Activated CD8-positive, alpha-beta T cell treated with anti-CD3 and anti-CD28 coated beads, Interleukin-2, amount 10 ng/mL, durations not matched to agents 7 days and 5 days (primary cell): ENCODE results near the gene THPO. TPM values are rescaled to one million over a fixed set of nuclear protein-coding genes. Genes with fewer than 3 reads are reported as not detected.

Experiments
- ATAC-seq: fragments of 150-1000 bp; cut with Tn5 transposase; one replicate; pipeline ENCODE4 v1.10.0; 2021; ENCODE audit warnings: moderate library complexity
- CTCF ChIA-PET: fragments of 350-600 bp; sonication (Branson Sonifier 250); formaldehyde crosslinking; loops from one replicate; lab custom pipeline; 2021; ENCODE audit warnings: antibody characterized with exemption; lab: Charles Lee
- POLR2A ChIA-PET: fragments of 350-600 bp; sonication (Branson Sonifier 250); formaldehyde crosslinking; loops from one replicate; lab custom pipeline; 2021; ENCODE audit warnings: antibody characterized with exemption; lab: Charles Lee
- DNase-seq: peaks from one replicate; pipeline ENCODE4 v3.0.0-alpha.2; 2020
- H3K27ac Mint-ChIP-seq: one replicate; pipeline ENCODE4 v1.8.0; 2021; ENCODE audit warnings: mild to moderate bottlenecking, mixed read lengths
- H3K27me3 Mint-ChIP-seq: one replicate; pipeline ENCODE4 v1.8.0; 2021; ENCODE audit warnings: low read depth, mixed read lengths
- H3K36me3 Mint-ChIP-seq: one replicate; pipeline ENCODE4 v1.8.0; 2021; ENCODE audit warnings: low read depth, mixed read lengths
- H3K4me1 Mint-ChIP-seq: one replicate; pipeline ENCODE4 v1.8.0; 2021; ENCODE audit warnings: low read depth, mixed read lengths
- H3K4me3 Mint-ChIP-seq: one replicate; pipeline ENCODE4 v1.8.0; 2021; ENCODE audit warnings: mild to moderate bottlenecking, mixed read lengths
- H3K9me3 Mint-ChIP-seq: one replicate; pipeline ENCODE4 v1.8.0; 2022; ENCODE audit warnings: mixed read lengths; ENCODE audit not compliant: insufficient read depth
- total RNA-seq, 2 experiments: library from RNA; stranded (reverse); gene quantifications; one replicate each; pipeline ENCODE4 v1.2.3, GENCODE V29; 2021

The THPO gene
- total RNA-seq, 2 experiments from 2014 or later = not detected

GRCh38 chr3:184335291-184335660, 42.7 kb downstream of the THPO start:
- DNase-seq (no peak), ATAC-seq (no peak)
- Mint-ChIP-seq H3K27me3 (no peaks in the 10 kb centered on the region), H3K36me3 (peaks cover 45% of the 10 kb centered on the region), H3K4me1 (peaks cover 43% of the 10 kb centered on the region), H3K4me3 (peak overlapping the region; percentile 77), H3K27ac (peak overlapping the region; percentile 87), H3K9me3 (no peaks in the 10 kb centered on the region)
- CTCF ChIA-PET = interaction anchor here (1.3 kb wide), 1 partner anchor 18 kb away, joined by 6 read pairs; no protein-coding TSS in a partner anchor
- POLR2A ChIA-PET = no interaction called here

DNA sequence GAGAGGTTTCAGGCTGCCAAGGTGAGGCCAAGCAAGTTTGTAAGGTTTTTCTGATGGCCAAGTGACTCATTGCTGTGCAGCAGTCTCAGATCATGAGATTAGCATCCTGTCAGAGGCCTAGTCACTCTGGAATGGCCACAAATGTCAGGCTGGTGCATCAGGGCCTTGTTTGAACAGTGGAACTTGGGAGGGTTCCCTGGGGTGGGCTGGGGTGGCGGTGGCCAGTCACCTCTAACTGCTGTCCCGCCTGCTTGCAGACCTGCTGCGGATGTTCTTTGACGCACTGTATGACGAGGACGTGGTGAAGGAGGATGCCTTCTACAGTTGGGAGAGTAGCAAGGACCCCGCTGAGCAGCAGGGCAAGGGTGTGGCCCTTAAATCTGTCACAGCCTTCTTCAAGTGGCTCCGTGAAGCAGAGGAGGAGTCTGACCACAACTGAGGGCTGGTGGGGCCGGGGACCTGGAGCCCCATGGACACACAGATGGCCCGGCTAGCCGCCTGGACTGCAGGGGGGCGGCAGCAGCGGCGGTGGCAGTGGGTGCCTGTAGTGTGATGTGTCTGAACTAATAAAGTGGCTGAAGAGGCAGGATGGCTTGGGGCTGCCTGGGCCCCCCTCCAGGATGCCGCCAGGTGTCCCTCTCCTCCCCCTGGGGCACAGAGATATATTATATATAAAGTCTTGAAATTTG, 43.4 kb downstream of the THPO start:
- peak; percentile 32 for ATAC-seq
- CTCF ChIA-PET = interaction anchor here (1.3 kb wide), 1 partner anchor 19 kb away, joined by 6 read pairs; no protein-coding TSS in a partner anchor
- H3K9me3 Mint-ChIP-seq = no peaks in the 10 kb centered on the region
- peak; percentile 54 for DNase-seq
- POLR2A ChIA-PET = no interaction called here
- peaks cover 43% of the 10 kb centered on the region for H3K4me1 Mint-ChIP-seq
- H3K4me3 Mint-ChIP-seq = peak overlapping the region; percentile 22
- peaks cover 49% of the 10 kb centered on the region for H3K36me3 Mint-ChIP-seq
- H3K27ac Mint-ChIP-seq = peak overlapping the region; percentile 81
- no peaks in the 10 kb centered on the region for H3K27me3 Mint-ChIP-seq

- Mint-ChIP-seq H3K27me3 (no peaks in the 10 kb centered on the region), H3K36me3 (peaks cover 56% of the 10 kb centered on the region), H3K9me3 (no peaks in the 10 kb centered on the region), H3K4me1 (peaks cover 43% of the 10 kb centered on the region), H3K4me3 (no peak overlapping the region), H3K27ac (peak overlapping the region; percentile 81)
- CTCF ChIA-PET = interaction anchor here (0.7 kb wide), 1 partner anchor 199 kb away, joined by 3 read pairs; no protein-coding TSS in a partner anchor
- ATAC-seq (no peak), DNase-seq (no peak)
- POLR2A ChIA-PET = no interaction called here
These were observed 44.3 kb downstream of the THPO start for GRCh38 chr3:184333700-184334099.

DNA sequence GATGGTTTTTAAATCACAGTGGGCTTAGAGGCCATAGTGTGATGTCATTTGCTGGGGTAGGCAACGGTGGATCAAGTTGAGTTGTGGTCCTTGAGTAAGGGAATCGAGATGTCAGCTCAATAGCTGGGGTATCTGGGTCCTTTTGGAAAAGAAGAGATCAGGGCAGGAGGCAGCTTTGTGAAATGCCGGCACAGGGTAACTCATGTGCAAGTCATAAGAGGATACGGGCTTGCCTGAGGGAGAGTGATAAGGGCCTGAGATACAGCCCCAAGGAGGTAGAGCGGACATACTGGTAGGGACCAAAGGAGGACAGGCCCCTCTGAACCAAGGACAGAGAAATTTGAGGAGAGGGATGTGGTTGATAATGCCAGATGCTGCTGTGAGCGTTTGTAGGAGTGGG, 44.8 kb downstream of the THPO start:
- Mint-ChIP-seq H3K36me3 (peaks cover 62% of the 10 kb centered on the region), H3K9me3 (no peaks in the 10 kb centered on the region), H3K27ac (peak overlapping the region; percentile 81), H3K4me3 (no peak overlapping the region), H3K4me1 (peaks cover 43% of the 10 kb centered on the region), H3K27me3 (no peaks in the 10 kb centered on the region)
- ChIA-PET CTCF (interaction anchor here (0.7 kb wide), 1 partner anchor 199 kb away, joined by 3 read pairs; no protein-coding TSS in a partner anchor), POLR2A (no interaction called here)
- ATAC-seq (no peak), DNase-seq (no peak)

GRCh38 chr3:184332370-184333090, 45.5 kb downstream of the THPO start:
- Mint-ChIP-seq H3K4me1 (peaks cover 43% of the 10 kb centered on the region), H3K27ac (peak overlapping the region; percentile 81)

GRCh38 chr3:184328516-184328915, 49.5 kb downstream of the THPO start:
- no peaks in the 10 kb centered on the region for H3K27me3 Mint-ChIP-seq
- peaks cover 19% of the 10 kb centered on the region for H3K4me1 Mint-ChIP-seq
- peaks cover 90% of the 10 kb centered on the region for H3K36me3 Mint-ChIP-seq
- ATAC-seq (no peak), DNase-seq (no peak)
- ChIA-PET CTCF (no interaction called here), POLR2A (interaction anchor here (0.9 kb wide), 1 partner anchor 8 kb away, joined by 3 read pairs; no protein-coding TSS in a partner anchor)
- H3K9me3 Mint-ChIP-seq = no peaks in the 10 kb centered on the region
- no peak overlapping the region for H3K4me3 Mint-ChIP-seq
- peak overlapping the region; percentile 18 for H3K27ac Mint-ChIP-seq

More at GRCh38 chr3:184332370-184333090, 45.5 kb downstream of the THPO start:
- Mint-ChIP-seq H3K36me3 (peaks cover 68% of the 10 kb centered on the region), H3K27me3 (no peaks in the 10 kb centered on the region), H3K4me3 (no peak overlapping the region), H3K9me3 (no peaks in the 10 kb centered on the region)
- ATAC-seq (no peak), DNase-seq (no peak)
- CTCF ChIA-PET = no interaction called here
- POLR2A ChIA-PET = no interaction called here

DNA sequence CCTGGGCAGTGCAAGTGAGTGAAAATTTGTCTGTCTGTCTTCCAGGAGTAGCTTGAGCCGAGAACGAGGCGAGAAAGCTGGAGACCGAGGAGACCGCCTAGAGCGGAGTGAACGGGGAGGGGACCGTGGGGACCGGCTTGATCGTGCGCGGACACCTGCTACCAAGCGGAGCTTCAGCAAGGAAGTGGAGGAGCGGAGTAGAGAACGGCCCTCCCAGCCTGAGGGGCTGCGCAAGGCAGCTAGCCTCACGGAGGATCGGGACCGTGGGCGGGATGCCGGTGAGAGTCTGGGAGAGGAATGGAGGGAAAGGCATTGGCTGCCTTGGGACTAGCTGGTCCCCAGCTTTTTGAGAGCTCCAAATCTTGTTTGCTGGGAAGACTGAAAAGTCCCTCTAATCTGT, 50.8 kb downstream of the THPO start:
- POLR2A ChIA-PET = interaction anchor here (0.6 kb wide), 2 partner anchors 9 to 10 kb away, joined by 3 read pairs; partner anchors contain the start of gene FAM131A
- no peak overlapping the region for H3K27ac Mint-ChIP-seq
- no peak for ATAC-seq
- H3K4me1 Mint-ChIP-seq = peaks cover 6% of the 10 kb centered on the region
- DNase-seq = no peak
- no peaks in the 10 kb centered on the region for H3K9me3 Mint-ChIP-seq
- H3K27me3 Mint-ChIP-seq = no peaks in the 10 kb centered on the region
- no peak overlapping the region for H3K4me3 Mint-ChIP-seq
- CTCF ChIA-PET = interaction anchor here (0.8 kb wide), 1 partner anchor 27 kb away, joined by 4 read pairs; no protein-coding TSS in a partner anchor
- peaks cover 89% of the 10 kb centered on the region for H3K36me3 Mint-ChIP-seq

GRCh38 chr3:184325715-184326369, 52.2 kb downstream of the THPO start:
- DNase-seq (no peak), ATAC-seq (no peak)
- ChIA-PET CTCF (no interaction called here), POLR2A (no interaction called here)
- Mint-ChIP-seq H3K36me3 (peaks cover 90% of the 10 kb centered on the region), H3K4me1 (peaks cover 2% of the 10 kb centered on the region), H3K27me3 (no peaks in the 10 kb centered on the region), H3K9me3 (no peaks in the 10 kb centered on the region), H3K27ac (no peak overlapping the region), H3K4me3 (no peak overlapping the region)

- Mint-ChIP-seq H3K9me3 (no peaks in the 10 kb centered on the region), H3K4me3 (no peak overlapping the region), H3K36me3 (peaks cover 91% of the 10 kb centered on the region), H3K27me3 (no peaks in the 10 kb centered on the region), H3K4me1 (peaks cover 2% of the 10 kb centered on the region), H3K27ac (no peak overlapping the region)
- CTCF ChIA-PET = no interaction called here
- ATAC-seq (no peak), DNase-seq (no peak)
- POLR2A ChIA-PET = no interaction called here
These were observed 52.7 kb downstream of the THPO start for GRCh38 chr3:184325269-184325668.

GRCh38 chr3:184323696-184324095, 54.3 kb downstream of the THPO start:
- Mint-ChIP-seq H3K4me1 (peaks cover 10% of the 10 kb centered on the region), H3K9me3 (no peaks in the 10 kb centered on the region), H3K27me3 (no peaks in the 10 kb centered on the region), H3K4me3 (no peak overlapping the region), H3K27ac (no peak overlapping the region), H3K36me3 (peaks cover 87% of the 10 kb centered on the region)
- ATAC-seq (no peak), DNase-seq (no peak)
- ChIA-PET POLR2A (interaction anchor here (1.1 kb wide), 1 partner anchor 30 kb away, joined by 3 read pairs; no protein-coding TSS in a partner anchor), CTCF (no interaction called here)

GRCh38 chr3:184322731-184323487, 55.1 kb downstream of the THPO start:
- POLR2A ChIA-PET = no interaction called here
- H3K27me3 Mint-ChIP-seq = no peaks in the 10 kb centered on the region
- H3K9me3 Mint-ChIP-seq = no peaks in the 10 kb centered on the region
- H3K4me1 Mint-ChIP-seq = peaks cover 13% of the 10 kb centered on the region
- H3K36me3 Mint-ChIP-seq = peaks cover 83% of the 10 kb centered on the region
- H3K27ac Mint-ChIP-seq = no peak overlapping the region
- DNase-seq (no peak), ATAC-seq (no peak)
- no peak overlapping the region for H3K4me3 Mint-ChIP-seq
- CTCF ChIA-PET = no interaction called here
